HepG2 (cell line): ENCODE measurements around the gene BCAS1.

Source experiments
- MTA1 ChIP-seq: sonication (generic); formaldehyde crosslinking; IDR thresholded peaks from 2 replicates; pipeline ENCODE4 v1.4.0; 2020; ENCODE audit warnings: missing genetic modification reagents, mild to moderate bottlenecking, borderline replicate concordance
- PBX3 ChIP-seq: sonication (generic); formaldehyde crosslinking; IDR thresholded peaks from 2 replicates; pipeline ENCODE4 v1.8.1; 2023; ENCODE audit warnings: missing genetic modification reagents, inconsistent platforms, borderline replicate concordance
- REST ChIP-seq, 2 experiments: IDR thresholded peaks; 2 replicates each; pipeline ENCODE4 v1.6.1; 2011 to 2012; ENCODE audit warnings: low read length in 2 of 2, borderline replicate concordance in 1 of 2, low read depth in 1 of 2, mild to moderate bottlenecking in 1 of 2, moderate library complexity in 1 of 2
- TFAP4 ChIP-seq: sonication (generic); IDR thresholded peaks from 2 replicates; pipeline ENCODE4 v1.6.1; 2016; ENCODE audit warnings: low read depth, borderline replicate concordance
- ZNF746 ChIP-seq: sonication (generic); formaldehyde crosslinking; IDR thresholded peaks from 2 replicates; pipeline ENCODE4 v1.8.0; 2022; ENCODE audit warnings: mild to moderate bottlenecking, missing genetic modification reagents

- TF ChIP-seq TFAP4 (no peak), ZNF746 (no peak), PBX3 (CRISPR knock-in tag) (no peak), MTA1 (CRISPR knock-in tag) (no peak), REST (IDR thresholded peaks at IDR 0.05; ENCODE audit: borderline replicate concordance in 1 of 2, low read depth in 1 of 2, low read length in 2 of 2) (no peak)
Observed at GRCh38 chr20:54047048-54047447, 23.3 kb downstream of the BCAS1 start.
